IPS-20b (cell line): ENCODE data around the gene THY1.
"Not testable (repeated sequence)": the region's sequence is repeated elsewhere in the genome, so short reads cannot be mapped to it uniquely, and the experiment has no call there.

Experiments used
- H3K27ac ChIP-seq: one replicate; pipeline ENCODE4 v1.5.1; 2013; ENCODE audit warnings: low read length
- H3K27me3 ChIP-seq: 2 replicates; pipeline ENCODE4 v1.6.1; 2013; ENCODE audit warnings: mild to moderate bottlenecking, low read length, inconsistent platforms; ENCODE audit not compliant: insufficient read depth
- H3K36me3 ChIP-seq: 2 replicates; pipeline ENCODE4 v1.6.1; 2013; ENCODE audit warnings: low read depth, mild to moderate bottlenecking, inconsistent platforms, low read length, moderate library complexity; ENCODE audit not compliant: insufficient read depth
- H3K4me1 ChIP-seq: 2 replicates; pipeline ENCODE4 v1.6.1; 2013; ENCODE audit warnings: mild to moderate bottlenecking, control low read depth, inconsistent platforms, low read length, moderate library complexity; ENCODE audit not compliant: insufficient read depth
- H3K4me3 ChIP-seq: 2 replicates; pipeline ENCODE4 v1.5.1; 2013; ENCODE audit warnings: mild to moderate bottlenecking, low read length, inconsistent platforms
- H3K9ac ChIP-seq: 2 replicates; pipeline ENCODE4 v1.6.1; 2013; ENCODE audit warnings: low read depth, mild to moderate bottlenecking, inconsistent platforms, low read length, moderate library complexity
- H3K9me3 ChIP-seq: 2 replicates; pipeline ENCODE4 v1.6.1; 2013; ENCODE audit warnings: mild to moderate bottlenecking, low read depth, low read length, inconsistent platforms; ENCODE audit not compliant: insufficient read depth

THY1 gene

GRCh38 chr11:119415966-119416365 is 7.0 kb downstream of the THY1 start:
- Histone ChIP-seq H3K9ac (no peak overlapping the region), H3K36me3 (peaks cover 35% of the 10 kb centered on the region), H3K27ac (no peak overlapping the region), H3K4me3 (no peak overlapping the region), H3K27me3 (no peaks in the 10 kb centered on the region), H3K9me3 (no peaks in the 10 kb centered on the region), H3K4me1 (peaks cover 21% of the 10 kb centered on the region)

DNA sequence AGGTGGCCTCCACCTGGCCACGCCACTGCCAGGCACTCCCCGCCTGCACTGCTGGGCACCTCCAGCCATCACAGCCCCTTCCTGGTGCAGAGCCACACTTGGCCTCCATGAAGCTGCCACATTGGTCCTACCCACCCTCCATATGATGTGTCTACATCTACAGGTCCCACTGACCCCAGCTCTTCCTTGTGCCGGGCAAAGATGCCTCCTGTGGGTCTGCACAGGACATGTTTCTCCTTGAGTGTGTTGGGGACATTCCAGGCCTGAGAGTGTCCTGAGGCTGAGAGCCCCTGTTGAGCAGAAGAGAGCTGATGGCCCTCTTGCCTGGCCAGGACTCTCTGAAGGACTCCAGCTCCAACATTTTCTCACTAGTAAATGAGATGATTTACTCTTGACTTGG is 7.5 kb downstream of the THY1 start:
- H3K9me3 ChIP-seq = no peaks in the 10 kb centered on the region

GRCh38 chr11:119414734-119415133 is 8.2 kb downstream of the THY1 start:
- Histone ChIP-seq H3K36me3 (peaks cover 23% of the 10 kb centered on the region), H3K4me3 (no peak overlapping the region), H3K27ac (no peak overlapping the region), H3K9me3 (no peaks in the 10 kb centered on the region), H3K27me3 (no peaks in the 10 kb centered on the region), H3K9ac (no peak overlapping the region), H3K4me1 (peaks cover 13% of the 10 kb centered on the region)

More for the DNA sequence above, 7.5 kb downstream of the THY1 start:
- H3K27me3 ChIP-seq = no peaks in the 10 kb centered on the region
- peaks cover 31% of the 10 kb centered on the region for H3K36me3 ChIP-seq
- no peak overlapping the region for H3K27ac ChIP-seq
- H3K4me3 ChIP-seq = no peak overlapping the region
- peaks cover 17% of the 10 kb centered on the region for H3K4me1 ChIP-seq
- H3K9ac ChIP-seq = no peak overlapping the region

DNA sequence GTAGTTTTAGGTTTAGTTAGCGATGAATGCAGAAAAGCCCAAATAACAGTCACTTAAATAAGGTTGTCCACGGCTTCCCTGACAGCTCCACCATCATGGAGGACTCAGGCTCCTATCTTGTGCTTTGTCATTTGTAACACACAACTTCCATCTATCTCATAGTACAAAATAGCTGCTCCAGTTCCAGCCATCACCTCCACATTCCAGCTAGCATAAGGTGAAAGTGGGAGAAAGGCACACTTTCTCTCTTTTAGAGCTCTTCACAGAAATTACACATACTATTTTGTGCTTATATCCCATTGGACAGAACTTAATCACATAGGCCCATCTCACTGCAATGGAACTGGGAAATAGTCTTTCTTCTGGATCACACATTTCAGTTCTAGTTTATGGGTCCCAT is 8.7 kb downstream of the THY1 start:
- Histone ChIP-seq H3K27me3 (no peaks in the 10 kb centered on the region), H3K4me1 (peaks cover 13% of the 10 kb centered on the region), H3K36me3 (peaks cover 19% of the 10 kb centered on the region), H3K9me3 (no peaks in the 10 kb centered on the region), H3K9ac (no peak overlapping the region), H3K4me3 (no peak overlapping the region), H3K27ac (no peak overlapping the region)

DNA sequence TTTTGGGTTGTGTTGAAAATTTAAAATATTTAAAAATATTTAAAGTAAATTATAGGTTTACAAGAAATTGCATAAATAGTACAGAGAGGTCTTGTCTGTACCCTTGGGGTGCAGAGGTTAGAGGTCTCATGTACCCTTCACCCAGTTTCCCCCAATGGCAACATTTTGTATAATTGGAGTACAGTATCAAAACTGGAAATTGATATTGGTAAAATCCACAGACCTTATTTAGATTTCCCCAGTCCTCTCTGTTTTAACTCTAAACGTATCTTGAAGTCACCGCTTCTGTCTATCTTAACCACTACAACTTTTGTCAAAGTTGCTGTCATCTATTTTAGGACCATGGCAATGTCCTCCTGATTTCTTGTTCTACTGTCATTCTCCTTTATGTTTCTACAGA is 10.9 kb downstream of the THY1 start:
- Histone ChIP-seq H3K36me3 (no peaks in the 10 kb centered on the region), H3K4me1 (peaks cover 4% of the 10 kb centered on the region; the same call in 1 of the 2 replicates), H3K27ac (no peak overlapping the region), H3K4me3 (no peak overlapping the region), H3K27me3 (no peaks in the 10 kb centered on the region), H3K9ac (no peak overlapping the region), H3K9me3 (no peaks in the 10 kb centered on the region)

DNA sequence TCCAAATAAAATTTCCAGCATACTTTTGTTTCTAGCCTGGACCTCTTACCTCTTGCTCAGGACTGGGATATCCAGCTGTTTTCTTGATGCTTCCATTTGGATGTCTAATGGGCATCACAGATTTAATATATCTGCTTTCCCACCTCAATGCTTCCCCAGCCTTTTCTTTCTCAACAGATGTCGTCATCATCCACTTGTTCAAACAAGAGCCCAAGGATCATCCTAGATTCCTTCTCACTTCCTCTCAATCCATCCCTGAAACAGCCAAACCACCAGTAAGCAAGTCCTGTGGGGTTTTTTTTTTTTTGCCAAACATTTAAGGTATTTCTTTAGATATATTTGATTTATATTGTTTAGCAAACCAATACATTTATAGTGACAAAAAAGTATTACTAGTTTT is 12.5 kb downstream of the THY1 start:
- no peak overlapping the region for H3K4me3 ChIP-seq
- H3K9ac ChIP-seq = no peak overlapping the region
- H3K27ac ChIP-seq = no peak overlapping the region
- no peaks in the 10 kb centered on the region for H3K27me3 ChIP-seq
- H3K4me1 ChIP-seq = no peaks in the 10 kb centered on the region
- no peaks in the 10 kb centered on the region for H3K36me3 ChIP-seq
- no peaks in the 10 kb centered on the region for H3K9me3 ChIP-seq

DNA sequence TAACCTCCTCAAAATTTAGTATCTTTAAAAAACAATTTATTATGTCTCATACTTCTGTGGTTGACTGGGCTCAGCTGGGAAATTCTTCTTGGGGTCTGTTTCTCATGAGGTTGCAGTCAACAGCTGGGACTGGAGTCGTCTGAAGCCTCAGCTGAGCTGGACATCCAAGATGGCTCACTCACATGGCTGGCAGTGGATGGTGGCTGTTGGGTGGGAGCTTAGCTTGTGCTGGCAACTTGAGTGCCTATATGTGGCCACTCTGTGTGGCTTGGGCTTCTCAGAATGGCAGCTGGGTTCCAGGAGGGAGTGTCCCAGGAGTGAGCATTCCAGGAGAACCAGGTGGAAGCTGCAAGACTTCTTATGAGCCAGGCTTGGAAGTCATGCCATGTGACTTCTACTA is 13.2 kb downstream of the THY1 start:
- Histone ChIP-seq H3K36me3 (no peaks in the 10 kb centered on the region), H3K27me3 (no peaks in the 10 kb centered on the region), H3K9ac (no peak overlapping the region), H3K4me1 (no peaks in the 10 kb centered on the region), H3K27ac (no peak overlapping the region), H3K9me3 (no peaks in the 10 kb centered on the region), H3K4me3 (no peak overlapping the region)

DNA sequence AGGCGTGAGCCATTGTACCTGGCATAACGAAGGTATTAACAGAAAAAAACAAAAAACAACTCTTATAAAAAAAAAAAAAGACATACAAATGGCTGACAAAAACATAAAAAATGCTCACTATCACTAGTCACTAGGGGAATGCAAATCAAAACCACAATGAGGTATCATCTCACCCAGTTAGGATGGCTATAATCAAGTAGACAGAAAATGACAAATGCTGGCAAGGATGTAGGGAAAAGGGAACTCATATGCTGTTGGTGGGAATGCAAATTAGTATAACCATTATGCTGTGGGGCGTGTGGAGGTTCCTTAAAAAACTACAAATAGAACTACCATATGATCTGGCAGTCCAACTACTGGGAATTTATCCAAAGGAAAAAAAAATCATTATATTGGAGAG is 17.0 kb downstream of the THY1 start:
- Histone ChIP-seq H3K9me3 (no peaks in the 10 kb centered on the region), H3K4me3 (no peak overlapping the region), H3K36me3 (no peaks in the 10 kb centered on the region), H3K4me1 (no peaks in the 10 kb centered on the region), H3K9ac (no peak overlapping the region), H3K27ac (no peak overlapping the region), H3K27me3 (no peaks in the 10 kb centered on the region)

- not testable (repeated sequence) for H3K9me3 ChIP-seq, H3K27ac ChIP-seq, H3K4me3 ChIP-seq
Measured at GRCh38 chr11:119405448-119405847, 17.5 kb downstream of the THY1 start.

DNA sequence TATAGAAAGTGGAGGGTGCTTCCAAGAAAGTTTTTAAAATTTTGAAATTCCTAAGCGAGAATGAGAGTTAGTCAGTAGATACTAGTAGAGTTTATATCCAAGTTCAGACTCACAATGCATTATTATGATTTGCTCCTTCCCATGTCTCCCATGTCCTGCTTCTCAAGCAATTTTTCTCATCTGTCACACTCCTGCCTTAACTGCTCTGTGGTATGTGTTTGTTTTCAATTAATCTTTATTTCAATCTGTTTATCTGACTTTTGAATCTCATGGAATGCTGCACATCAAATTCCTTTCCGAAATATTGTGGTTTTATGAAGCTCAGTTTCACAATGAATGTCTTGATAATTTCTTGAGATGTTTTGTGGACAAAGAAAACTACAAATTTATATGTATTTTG is 18.1 kb downstream of the THY1 start:
- H3K4me3 ChIP-seq = no peak overlapping the region
- H3K9ac ChIP-seq = no peak overlapping the region
- H3K4me1 ChIP-seq = no peaks in the 10 kb centered on the region
- no peaks in the 10 kb centered on the region for H3K36me3 ChIP-seq
- no peak overlapping the region for H3K27ac ChIP-seq
- H3K27me3 ChIP-seq = no peaks in the 10 kb centered on the region
- no peaks in the 10 kb centered on the region for H3K9me3 ChIP-seq

More at GRCh38 chr11:119405448-119405847, 17.5 kb downstream of the THY1 start:
- not testable (repeated sequence) for H3K4me1 ChIP-seq, H3K9ac ChIP-seq, H3K27me3 ChIP-seq, H3K36me3 ChIP-seq

- H3K27me3 ChIP-seq = no peaks in the 10 kb centered on the region
Measured at GRCh38 chr11:119403021-119403420, 20.0 kb downstream of the THY1 start.

GRCh38 chr11:119402470-119402869 is 20.5 kb downstream of the THY1 start:
- H3K4me3 ChIP-seq = no peak overlapping the region
- H3K9me3 ChIP-seq = no peaks in the 10 kb centered on the region
- no peaks in the 10 kb centered on the region for H3K4me1 ChIP-seq
- H3K27me3 ChIP-seq = no peaks in the 10 kb centered on the region
- H3K9ac ChIP-seq = no peak overlapping the region
- no peaks in the 10 kb centered on the region for H3K36me3 ChIP-seq
- H3K27ac ChIP-seq = no peak overlapping the region

More at GRCh38 chr11:119403021-119403420, 20.0 kb downstream of the THY1 start:
- H3K9me3 ChIP-seq = no peaks in the 10 kb centered on the region
- H3K9ac ChIP-seq = no peak overlapping the region
- H3K4me3 ChIP-seq = no peak overlapping the region
- H3K36me3 ChIP-seq = no peaks in the 10 kb centered on the region
- no peak overlapping the region for H3K27ac ChIP-seq
- no peaks in the 10 kb centered on the region for H3K4me1 ChIP-seq

- H3K27me3 ChIP-seq = no peaks in the 10 kb centered on the region
- H3K36me3 ChIP-seq = no peaks in the 10 kb centered on the region
- no peak overlapping the region for H3K4me3 ChIP-seq
- no peak overlapping the region for H3K9ac ChIP-seq
- no peaks in the 10 kb centered on the region for H3K4me1 ChIP-seq
- no peak overlapping the region for H3K27ac ChIP-seq
- no peaks in the 10 kb centered on the region for H3K9me3 ChIP-seq
Measured at GRCh38 chr11:119400860-119401259, 22.1 kb downstream of the THY1 start.
